K562 (cell line): Measurements from ENCODE around the gene LZTFL1. TPM values are rescaled to one million over a fixed set of nuclear protein-coding genes. Genes with fewer than 3 reads are reported as not detected.

Source experiments
- ATAC-seq: fragments of 200-7000 bp; cut with Tn5 transposase; 3 replicates; pipeline ENCODE4 v1.9.1; 2020; ENCODE audit warnings: moderate library complexity
- BruUV-seq: library from RNA; stranded (reverse); fragments of 400-500 nt; replicated peaks from 2 replicates; lab custom pipeline; 2021; lab: Mats Ljungman, UMichigan
- CTCF ChIA-PET: fragments of 300-600 bp; formaldehyde crosslinking; extraction: SDS; loops from one replicate; lab custom pipeline; 2021; ENCODE audit warnings: low intra/inter-chr PET ratio; lab: Yijun Ruan, JAX
- POLR2A ChIA-PET: fragments of 300-600, 350-650 bp; sonication (Branson Sonifier 250); formaldehyde crosslinking; extraction: SDS; loops from one replicate; lab custom pipeline; 2021; ENCODE audit warnings: antibody characterized with exemption, inconsistent platforms; lab: Yijun Ruan, JAX
- DNase-seq, 4 experiments: peaks; one replicate each; pipeline versions ENCODE4 v3.0.0 to v3.0.0-alpha.2; 2011 to 2018; ENCODE audit warnings: low spot score in 3 of 4, mixed read lengths in 3 of 4; ENCODE audit errors: extremely low read depth in 1 of 4
- FAIRE-seq: peaks from 2 replicates; lab custom pipeline; 2011; peaks lifted over from hg19 to GRCh38; lab: Jason Lieb, UNC
- H2AFZ ChIP-seq: 2 replicates; pipeline ENCODE4 v1.6.0; 2011; ENCODE audit warnings: low read depth, low read length, control low read depth, inconsistent platforms
- H3K27ac ChIP-seq: fragments of 200-600 bp; 3 replicates; pipeline ENCODE4 v1.8.0; 2011; ENCODE audit warnings: low read depth, mild to moderate bottlenecking, control low read depth, inconsistent platforms, low read length, moderate library complexity, mixed read lengths; ENCODE audit errors: extremely low read depth
- H3K27me3 ChIP-seq, 2 experiments: fragments of 300-600 bp in 1 of 2; 2 replicates in 1 of 2; 3 replicates in 1 of 2; pipeline versions ENCODE4 v1.6.0 to v1.8.0; 2011; ENCODE audit warnings: inconsistent platforms in 2 of 2, low read length in 2 of 2, mild to moderate bottlenecking in 1 of 2, mixed read lengths in 1 of 2, moderate library complexity in 1 of 2; ENCODE audit not compliant: control insufficient read depth in 2 of 2, insufficient read depth in 2 of 2
- H3K36me3 ChIP-seq: fragments of 300-600 bp; 3 replicates; pipeline ENCODE4 v1.8.0; 2011; ENCODE audit warnings: mild to moderate bottlenecking, low read length, inconsistent platforms; ENCODE audit not compliant: control insufficient read depth, insufficient read depth
- H3K4me1 ChIP-seq, 2 experiments: fragments of 200-600 bp in 1 of 2; replicated peaks in 1 of 2; 2 replicates in 1 of 2; 3 replicates in 1 of 2; pipeline versions ENCODE4 v1.5.1 to v1.8.0; 2011; ENCODE audit warnings: inconsistent platforms in 2 of 2, low read length in 2 of 2, mild to moderate bottlenecking in 1 of 2, mixed read lengths in 1 of 2, moderate library complexity in 1 of 2; ENCODE audit not compliant: control insufficient read depth in 2 of 2, insufficient read depth in 2 of 2
- H3K4me2 ChIP-seq: 2 replicates; pipeline ENCODE4 v1.6.1; 2011; ENCODE audit warnings: low read length, control low read depth, inconsistent platforms, mixed read lengths; ENCODE audit not compliant: insufficient read depth
- H3K4me3 ChIP-seq: fragments of 200-600 bp; sonication (generic), shearing (Covaris generic); 2 replicates; pipeline ENCODE4 v1.5.1; 2016; ENCODE audit warnings: control low read depth, inconsistent platforms
- H3K79me2 ChIP-seq: fragments of 200-600 bp; 3 replicates; pipeline ENCODE4 v1.8.0; 2011; ENCODE audit warnings: low read length, inconsistent platforms; ENCODE audit not compliant: control insufficient read depth, insufficient read depth
- H3K9ac ChIP-seq, 2 experiments: 2 replicates each; pipeline versions ENCODE4 v1.6.0 to v1.6.1; 2011; ENCODE audit warnings: low read depth in 2 of 2, low read length in 2 of 2, control low read depth in 1 of 2, inconsistent platforms in 1 of 2, mild to moderate bottlenecking in 1 of 2, mixed read lengths in 1 of 2; ENCODE audit not compliant: insufficient read depth in 1 of 2
- H3K9me1 ChIP-seq: one replicate; pipeline ENCODE4 v1.6.0; 2011; ENCODE audit warnings: inconsistent platforms, mild to moderate bottlenecking, low read length, moderate library complexity; ENCODE audit not compliant: control insufficient read depth, insufficient read depth
- H3K9me3 ChIP-seq: replicated peaks from 2 replicates; pipeline ENCODE4 v1.5.1; 2011; ENCODE audit warnings: low read depth, low read length, inconsistent platforms; ENCODE audit not compliant: control insufficient read depth, insufficient read depth
- H4K20me1 ChIP-seq: replicated peaks from 2 replicates; pipeline ENCODE4 v1.6.1; 2011; ENCODE audit warnings: low read length, inconsistent platforms, mixed read lengths; ENCODE audit not compliant: control insufficient read depth, insufficient read depth
- AFF4 ChIP-seq: sonication (generic); formaldehyde crosslinking; IDR thresholded peaks from 2 replicates; pipeline ENCODE4 v1.8.0; 2023; ENCODE audit warnings: mild to moderate bottlenecking, missing genetic modification reagents
- CBX5 ChIP-seq: IDR thresholded peaks from 2 replicates; pipeline ENCODE4 v1.6.1; 2014; ENCODE audit warnings: low read depth, borderline replicate concordance
- FOXK1 ChIP-seq: sonication (generic); formaldehyde crosslinking; IDR thresholded peaks from 2 replicates; pipeline ENCODE4 v1.8.0; 2022; ENCODE audit warnings: missing genetic modification reagents, mild to moderate bottlenecking, borderline replicate concordance
- NFXL1 ChIP-seq: fragments of 450-650 bp; formaldehyde crosslinking; IDR thresholded peaks from 2 replicates; pipeline ENCODE4 v1.4.0; 2021; ENCODE audit warnings: mild to moderate bottlenecking
- PATZ1 ChIP-seq: fragments of 250-450 bp; sonication (Bioruptor Pico); IDR thresholded peaks from 2 replicates; pipeline ENCODE4 v1.5.0; 2020; ENCODE audit warnings: mild to moderate bottlenecking, borderline replicate concordance
- RREB1 ChIP-seq: fragments of 250-450 bp; sonication (Bioruptor Pico); IDR thresholded peaks from 2 replicates; pipeline ENCODE4 v1.4.0; 2020
- ZBTB5 ChIP-seq: fragments of 450-650 bp; IDR thresholded peaks from 2 replicates; pipeline ENCODE4 v1.6.1; 2017; ENCODE audit warnings: antibody characterized with exemption
- ZZZ3 ChIP-seq: fragments of 450-650 bp; IDR thresholded peaks from 2 replicates; pipeline ENCODE4 v1.6.1; 2016; ENCODE audit warnings: antibody characterized with exemption, mild to moderate bottlenecking, moderate library complexity
- WGBS: fragments of 100-300 bp; shearing (Covaris generic); methylation state at CpG from one replicate; pipeline ENCODE4 v1.1.6; 2016; ENCODE audit warnings: low coverage, mixed read lengths; ENCODE audit not compliant: insufficient coverage; ENCODE audit errors: missing lambda C conversion rate; 5-methylcytosine and 5-hydroxymethylcytosine counted together
- in situ Hi-C: fragments of 300-500 bp; cut with MboI; formaldehyde crosslinking; loops from 4 replicates; pipeline ENCODE4 v1.15.0; 2018; ENCODE audit warnings: inconsistent platforms, mixed read lengths
- intact Hi-C: fragments of 100-400 bp; cut with micrococcal nuclease; formaldehyde crosslinking; loops from 2 replicates; pipeline ENCODE4 v1.14.2; 2022
- polyA plus RNA-seq, 8 experiments: library from polyadenylated mRNA; depleted of rRNA in 4 of 8; stranded (reverse) in 5 of 8; unstranded in 3 of 8; fragments of >200 nt; fragmentation: Nextera tagmentation in 2 of 8; fragmentation: Illumina TruSeq in 1 of 8; extraction: Ambion mirVana in 2 of 8; extraction: Trizol in 1 of 8; gene quantifications; 2 replicates each; pipeline versions ENCODE4 v1.2.1 to v1.2.3, GENCODE V29; 2011 to 2014; ENCODE audit warnings: inconsistent platforms in 1 of 8, missing spikeins in 1 of 8
- total RNA-seq, 7 experiments: library from RNA; depleted of rRNA in 6 of 7; stranded (reverse); fragments of >200 nt in 6 of 7; fragmentation: Illumina TruSeq in 2 of 7; extraction: Trizol in 2 of 7; gene quantifications; 2 replicates each; pipeline versions ENCODE4 v1.2.1 to v1.2.3, GENCODE V29; 2011 to 2021; ENCODE audit warnings: low replicate concordance in 1 of 7

The LZTFL1 gene
- total and polyA plus RNA-seq, 9 of the 15 experiments (the other 6 are each of a cell fraction or from before 2014, with no cell fraction given) = 10.7 to 33.7 (median 15.3) TPM

GRCh38 chr3:45826908-45827307, 15.0 kb downstream of the LZTFL1 start:
- H3K27me3 ChIP-seq = no peaks in the 10 kb centered on the region
- H3K9me3 ChIP-seq = no peaks in the 10 kb centered on the region
- intact Hi-C loops = no loop called here
- POLR2A ChIA-PET = interaction anchor here (0.9 to 1.6 kb wide), 2 partner anchors 12 to 102 kb away, joined by 3 read pairs; no protein-coding TSS in a partner anchor
- H3K36me3 ChIP-seq = 0 out of 3 replicates have a peak, but pooled peaks cover 3% of the 10 kb centered on the region
- H3K79me2 ChIP-seq = no peaks in the 10 kb centered on the region
- in situ Hi-C loops = no loop called here
- no peaks in the 10 kb centered on the region for H4K20me1 ChIP-seq
- no peaks in the 10 kb centered on the region for H3K4me1 ChIP-seq
- no peak overlapping the region for H3K4me3 ChIP-seq
- CTCF ChIA-PET = no interaction called here
- DNase-seq (peak in 2 of 4 experiments; percentile 20 to 26), ATAC-seq (peak; percentile 51; the same call in 2 of the 3 replicates), FAIRE-seq (no peak)
- no peaks in the 10 kb centered on the region for H3K9me1 ChIP-seq
- no peak overlapping the region for H2AFZ ChIP-seq
- H3K27ac ChIP-seq = no peak overlapping the region
- no TSS peak for BruUV-seq
- no peak overlapping the region for H3K9ac ChIP-seq
- H3K4me2 ChIP-seq = no peak overlapping the region
- 41% methylated on average over 3 of the region's 3 CpGs for WGBS
- TF ChIP-seq NFXL1 (CRISPR knock-in tag) (no peak), PATZ1 (CRISPR knock-in tag) (no peak), CBX5 (no peak), ZZZ3 (no peak), ZBTB5 (no peak), RREB1 (CRISPR knock-in tag) (no peak), FOXK1 (CRISPR knock-in tag) (no peak), AFF4 (no peak)
